HEK293 (cell line): ENCODE results near the gene SLC6A3.

Experiments
- CTCF ChIA-PET: fragments of 350-600 bp; formaldehyde crosslinking; extraction: SDS; loops from one replicate; lab custom pipeline; 2021; ENCODE audit warnings: antibody characterized with exemption; lab: Yijun Ruan, JAX
- POLR2A ChIA-PET: fragments of 300-600 bp; formaldehyde crosslinking; extraction: SDS; loops from one replicate; lab custom pipeline; 2020; ENCODE audit warnings: antibody characterized with exemption, inconsistent platforms; lab: Yijun Ruan, JAX
- H3K27ac ChIP-seq: fragments of 200-500 bp; sonication (Bioruptor generic); 2 replicates; pipeline ENCODE4 v1.5.1; 2014; ENCODE audit warnings: low read depth, low read length, control low read depth, inconsistent platforms; ENCODE audit errors: extremely low read depth
- H3K36me3 ChIP-seq, 2 experiments: fragments of 200-500 bp in 1 of 2; sonication (Bioruptor generic) in 1 of 2; 1 replicate in 1 of 2; 2 replicates in 1 of 2; pipeline ENCODE4 v1.5.1; 2014 to 2017; ENCODE audit warnings: inconsistent platforms in 2 of 2, low read length in 2 of 2; ENCODE audit not compliant: control insufficient read depth in 2 of 2, insufficient read depth in 1 of 2
- H3K4me1 ChIP-seq: fragments of 200-500 bp; sonication (Bioruptor generic); 2 replicates; pipeline ENCODE4 v1.5.1; 2014; ENCODE audit warnings: mild to moderate bottlenecking, low read length, inconsistent platforms; ENCODE audit not compliant: control insufficient read depth, insufficient read depth
- H3K4me3 ChIP-seq: 2 replicates; pipeline ENCODE4 v1.5.1; 2011; ENCODE audit warnings: low read depth, mild to moderate bottlenecking, control low read depth, low read length, moderate library complexity
- H3K9me3 ChIP-seq: fragments of 200-500 bp; sonication (Bioruptor generic); 2 replicates; pipeline ENCODE4 v1.5.1; 2014; ENCODE audit warnings: low read depth, low read length, inconsistent platforms; ENCODE audit not compliant: control insufficient read depth, insufficient read depth
- FEZF1 ChIP-seq: fragments of 450-650 bp; formaldehyde crosslinking; IDR thresholded peaks from 2 replicates; pipeline ENCODE4 v1.5.1; 2016; ENCODE audit warnings: missing biosample characterization, missing genetic modification characterization
- GLIS1 ChIP-seq: fragments of 450-650 bp; formaldehyde crosslinking; IDR thresholded peaks from 2 replicates; pipeline ENCODE4 v1.5.1; 2016; ENCODE audit warnings: missing biosample characterization, missing genetic modification characterization
- IKZF3 ChIP-seq: fragments of 450-650 bp; IDR thresholded peaks from 2 replicates; pipeline ENCODE4 v1.5.0; 2018; ENCODE audit warnings: missing biosample characterization, mild to moderate bottlenecking, missing genetic modification characterization, moderate library complexity
- INSM2 ChIP-seq: fragments of 450-650 bp; formaldehyde crosslinking; IDR thresholded peaks from 2 replicates; pipeline ENCODE4 v1.5.1; 2016; ENCODE audit warnings: missing biosample characterization, missing genetic modification characterization
- KLF17 ChIP-seq: fragments of 450-650 bp; formaldehyde crosslinking; IDR thresholded peaks from 2 replicates; pipeline ENCODE4 v1.5.1; 2016; ENCODE audit warnings: missing biosample characterization, missing genetic modification characterization
- KLF8 ChIP-seq: fragments of 450-650 bp; formaldehyde crosslinking; IDR thresholded peaks from 2 replicates; pipeline ENCODE4 v1.5.1; 2016; ENCODE audit warnings: missing biosample characterization, missing genetic modification characterization
- KLF9 ChIP-seq: fragments of 450-650 bp; formaldehyde crosslinking; IDR thresholded peaks from 2 replicates; pipeline ENCODE4 v1.5.1; 2016; ENCODE audit warnings: missing biosample characterization, missing genetic modification characterization, low read depth
- PATZ1 ChIP-seq: fragments of 450-650 bp; formaldehyde crosslinking; IDR thresholded peaks from 2 replicates; pipeline ENCODE4 v1.5.1; 2016; ENCODE audit warnings: missing biosample characterization, missing genetic modification characterization
- PBX3 ChIP-seq: sonication (generic); formaldehyde crosslinking; IDR thresholded peaks from 2 replicates; pipeline ENCODE4 v1.8.1; 2022; ENCODE audit warnings: mild to moderate bottlenecking, moderate library complexity, missing genetic modification reagents
- SCRT1 ChIP-seq: fragments of 450-650 bp; formaldehyde crosslinking; IDR thresholded peaks from 2 replicates; pipeline ENCODE4 v1.5.1; 2016; ENCODE audit warnings: missing biosample characterization, missing genetic modification characterization, borderline replicate concordance
- ZBTB49 ChIP-seq: fragments of 450-650 bp; formaldehyde crosslinking; IDR thresholded peaks from 2 replicates; pipeline ENCODE4 v1.5.1; 2016; ENCODE audit warnings: missing biosample characterization, missing genetic modification characterization, low read depth
- ZFP41 ChIP-seq: fragments of 450-650 bp; formaldehyde crosslinking; IDR thresholded peaks from 2 replicates; pipeline ENCODE4 v1.5.1; 2016; ENCODE audit warnings: missing biosample characterization, missing genetic modification characterization, borderline replicate concordance
- ZNF112 ChIP-seq: fragments of 450-650 bp; formaldehyde crosslinking; IDR thresholded peaks from 2 replicates; pipeline ENCODE4 v1.5.0; 2017; ENCODE audit warnings: missing biosample characterization, missing genetic modification characterization
- ZNF155 ChIP-seq: fragments of 450-650 bp; formaldehyde crosslinking; IDR thresholded peaks from 2 replicates; pipeline ENCODE4 v1.5.1; 2016; ENCODE audit warnings: missing biosample characterization, missing genetic modification characterization
- ZNF223 ChIP-seq: fragments of 450-650 bp; formaldehyde crosslinking; IDR thresholded peaks from 2 replicates; pipeline ENCODE4 v1.5.1; 2016; ENCODE audit warnings: missing biosample characterization, missing genetic modification characterization
- ZNF677 ChIP-seq: fragments of 450-650 bp; IDR thresholded peaks from 2 replicates; pipeline ENCODE4 v1.5.0; 2018; ENCODE audit warnings: missing biosample characterization, mild to moderate bottlenecking, missing genetic modification characterization, moderate library complexity
- ZNF792 ChIP-seq: fragments of 450-650 bp; formaldehyde crosslinking; IDR thresholded peaks from 2 replicates; pipeline ENCODE4 v1.5.1; 2016; ENCODE audit warnings: missing biosample characterization, missing genetic modification characterization
- TF ChIP-seq, protein P1 (sequence below): fragments of 450-650 bp; formaldehyde crosslinking; IDR thresholded peaks from 2 replicates; pipeline ENCODE4 v1.5.1; 2016; ENCODE audit warnings: missing biosample characterization, missing genetic modification characterization

SLC6A3 gene

GRCh38 chr5:1399737-1400136 lies 45.5 kb downstream of the SLC6A3 start (continued):
- TF ChIP-seq KLF17 (tag by site-specific recombination) (peak; percentile 96), PATZ1 (tag by site-specific recombination) (peak; percentile 70), ZNF792 (tag by site-specific recombination) (no peak), IKZF3 (0 out of 2 replicates have a peak, but pooled peaks have one; percentile 21), FEZF1 (no peak)

DNA sequence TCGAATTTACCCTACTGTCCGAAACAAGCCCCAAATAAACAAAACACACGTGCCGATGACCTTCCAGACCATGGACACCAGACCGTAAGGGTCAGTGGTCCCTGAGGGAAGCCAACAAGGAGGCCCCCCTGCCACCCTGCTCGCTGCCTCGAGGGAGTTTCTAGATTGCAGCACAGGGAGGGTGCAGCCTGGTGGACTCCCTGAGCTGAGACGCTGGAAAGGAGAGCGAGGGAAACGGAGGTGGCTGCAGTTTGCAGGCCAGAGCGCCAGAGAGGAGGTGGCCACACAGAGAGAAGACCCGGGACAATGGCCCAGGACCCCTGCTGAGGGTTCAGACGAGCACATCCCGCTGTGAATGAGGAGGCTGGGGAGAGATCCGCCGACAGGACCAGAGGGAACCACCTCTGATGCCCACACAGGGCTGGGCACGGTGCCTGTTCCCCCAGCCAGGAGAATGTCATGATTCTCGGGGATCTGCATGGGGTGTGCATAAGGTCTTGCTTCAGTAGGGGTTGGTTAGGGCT lies 48.9 kb downstream of the SLC6A3 start:
- no peaks in the 10 kb centered on the region for H3K9me3 ChIP-seq
- ChIA-PET POLR2A (interaction anchor here (1.4 kb wide), 1 partner anchor 13 kb away, joined by 3 read pairs; no protein-coding TSS in a partner anchor), CTCF (interaction anchor here (0.6 to 3.2 kb wide), 3 partner anchors 11 to 22 kb away, joined by 3 to 9 read pairs (median 5); no protein-coding TSS in a partner anchor)
- H3K36me3 ChIP-seq = no peaks in the 10 kb centered on the region
- no peak overlapping the region for H3K27ac ChIP-seq
- H3K4me3 ChIP-seq = no peak overlapping the region
- no peaks in the 10 kb centered on the region for H3K4me1 ChIP-seq
- TF ChIP-seq PBX3 (CRISPR knock-in tag) = no peak
- no peak for TF ChIP-seq ZNF223 (tag by site-specific recombination)
- TF ChIP-seq, protein P1, sequence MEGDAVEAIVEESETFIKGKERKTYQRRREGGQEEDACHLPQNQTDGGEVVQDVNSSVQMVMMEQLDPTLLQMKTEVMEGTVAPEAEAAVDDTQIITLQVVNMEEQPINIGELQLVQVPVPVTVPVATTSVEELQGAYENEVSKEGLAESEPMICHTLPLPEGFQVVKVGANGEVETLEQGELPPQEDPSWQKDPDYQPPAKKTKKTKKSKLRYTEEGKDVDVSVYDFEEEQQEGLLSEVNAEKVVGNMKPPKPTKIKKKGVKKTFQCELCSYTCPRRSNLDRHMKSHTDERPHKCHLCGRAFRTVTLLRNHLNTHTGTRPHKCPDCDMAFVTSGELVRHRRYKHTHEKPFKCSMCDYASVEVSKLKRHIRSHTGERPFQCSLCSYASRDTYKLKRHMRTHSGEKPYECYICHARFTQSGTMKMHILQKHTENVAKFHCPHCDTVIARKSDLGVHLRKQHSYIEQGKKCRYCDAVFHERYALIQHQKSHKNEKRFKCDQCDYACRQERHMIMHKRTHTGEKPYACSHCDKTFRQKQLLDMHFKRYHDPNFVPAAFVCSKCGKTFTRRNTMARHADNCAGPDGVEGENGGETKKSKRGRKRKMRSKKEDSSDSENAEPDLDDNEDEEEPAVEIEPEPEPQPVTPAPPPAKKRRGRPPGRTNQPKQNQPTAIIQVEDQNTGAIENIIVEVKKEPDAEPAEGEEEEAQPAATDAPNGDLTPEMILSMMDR (tag by site-specific recombination) = no peak
- no peak for TF ChIP-seq ZNF112
- TF ChIP-seq KLF9 = no peak
- no peak for TF ChIP-seq ZFP41 (tag by site-specific recombination)
- TF ChIP-seq GLIS1 = peak; percentile 66
- no peak for TF ChIP-seq SCRT1 (tag by site-specific recombination)
- no peak for TF ChIP-seq KLF8 (tag by site-specific recombination)

DNA sequence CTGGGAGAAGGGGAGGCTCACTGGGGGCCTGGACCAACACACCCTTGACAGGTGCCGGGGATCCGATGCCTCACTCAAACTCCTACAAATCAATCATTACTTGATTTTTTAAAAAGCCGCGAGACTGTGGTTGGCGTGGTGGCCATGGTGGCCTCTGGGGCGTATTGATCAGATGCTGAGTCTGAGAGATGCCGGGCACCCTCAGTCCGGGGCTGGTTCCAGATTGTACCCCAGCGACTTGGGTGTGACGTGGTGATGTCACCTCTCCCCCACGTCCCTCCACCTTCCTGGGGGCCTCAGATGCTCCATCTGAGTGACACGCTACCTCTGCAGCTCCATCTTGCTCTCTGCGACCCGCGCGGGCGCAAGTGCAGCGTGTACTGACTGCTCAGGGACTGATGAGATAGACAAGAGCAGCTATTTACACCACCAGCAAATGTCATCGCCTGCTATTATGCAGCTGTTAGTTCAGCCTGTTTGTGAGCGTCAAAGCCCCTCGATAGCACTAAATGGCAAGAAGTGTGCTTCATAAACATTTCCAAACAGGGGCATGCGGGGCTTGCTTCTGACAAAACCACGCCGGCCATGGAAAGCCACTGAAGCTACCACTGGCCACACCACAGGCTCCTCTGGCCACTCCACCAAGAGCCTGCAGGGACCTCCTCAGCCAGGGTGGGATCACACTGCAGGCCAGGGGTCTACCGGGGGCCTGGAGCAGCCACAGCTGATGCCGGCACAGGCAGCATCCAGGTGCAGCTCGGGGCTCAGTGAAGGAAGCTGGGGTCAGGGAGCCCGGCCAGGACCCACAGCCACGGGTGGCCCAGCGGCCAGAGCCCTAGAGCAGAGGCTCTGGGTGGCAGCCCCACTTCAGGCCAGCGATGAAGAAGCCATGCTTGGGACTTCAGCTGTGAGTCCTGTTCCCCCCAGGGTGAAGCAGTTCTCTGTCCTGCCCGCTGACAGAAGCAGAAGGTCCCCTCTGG lies 50.1 kb downstream of the SLC6A3 start:
- H3K27ac ChIP-seq = no peak overlapping the region
- no peaks in the 10 kb centered on the region for H3K36me3 ChIP-seq
- ChIA-PET POLR2A (no interaction called here), CTCF (interaction anchor here (0.6 to 3.2 kb wide), 3 partner anchors 15 to 227 kb away, joined by 3 to 9 read pairs (median 3); no protein-coding TSS in a partner anchor)
- no peaks in the 10 kb centered on the region for H3K4me1 ChIP-seq
- H3K9me3 ChIP-seq = no peaks in the 10 kb centered on the region
- no peak overlapping the region for H3K4me3 ChIP-seq
- no peak for TF ChIP-seq INSM2 (tag by site-specific recombination)
- TF ChIP-seq PATZ1 (tag by site-specific recombination) = no peak
- TF ChIP-seq ZBTB49 = no peak
- TF ChIP-seq ZNF677 (tag by site-specific recombination) = no peak
- no peak for TF ChIP-seq ZNF155 (tag by site-specific recombination)
